Sciatic nerve (tissue), 2 donors: ENCODE results near the gene RABEP1. TPM values are rescaled to one million over a fixed set of nuclear protein-coding genes. Genes with fewer than 3 reads are reported as not detected.
"Not testable (repeated sequence)": the region's sequence is repeated elsewhere in the genome, so short reads cannot be mapped to it uniquely, and the experiment has no call there.

Source experiments
- ATAC-seq: fragments of 200-7000 bp; cut with Tn5 transposase; one replicate; pipeline ENCODE4 v1.9.1; 2020; ENCODE audit warnings: mild to moderate bottlenecking, moderate library complexity
- DNase-seq: peaks from one replicate; pipeline ENCODE4 v3.0.0-alpha.2; 2020; ENCODE audit warnings: low spot score
- intact Hi-C: fragments of 100-400 bp; cut with DNase I; formaldehyde crosslinking; loops from one replicate; pipeline ENCODE4 v1.14.2; 2022
- total RNA-seq: library from RNA; stranded (reverse); fragmentation: NEBNext Ultra II Directional; extraction: Animal tissue kit (Norgen Biotek cat#: 25700); gene quantifications from one replicate; pipeline ENCODE4 v1.2.1, GENCODE V29; 2021
- donor health status: DM: no; HTN: no; CAD: no.
- donor health status: DM: no; HTN: no; CAD: no.

Gene RABEP1
- total RNA-seq, 1 donor from 2014 or later: 49.1 TPM

GRCh38 chr17:5408186-5408585, 126.1 kb downstream of the RABEP1 start:
- intact Hi-C loops: no loop called here
- DNase-seq: no peak
- no peak for ATAC-seq

- no peak for DNase-seq
- ATAC-seq: no peak
- intact Hi-C loops: loop anchor here (5.0 kb wide), 1 partner anchor 912 kb away; no protein-coding TSS in a partner anchor
Observed at GRCh38 chr17:5410594-5411272, 128.6 kb downstream of the RABEP1 start.

GRCh38 chr17:5413682-5414081, 131.6 kb downstream of the RABEP1 start:
- DNase-seq (no peak), ATAC-seq (no peak)
- intact Hi-C loops: loop anchor here (5.0 kb wide), 1 partner anchor 909 kb away; no protein-coding TSS in a partner anchor

GRCh38 chr17:5416901-5417300, 134.8 kb downstream of the RABEP1 start:
- DNase-seq (no peak), ATAC-seq (no peak)
- intact Hi-C loops: no loop called here

GRCh38 chr17:5418858-5419355, 136.8 kb downstream of the RABEP1 start:
- intact Hi-C loops: no loop called here
- ATAC-seq (no peak), DNase-seq (no peak)

GRCh38 chr17:5419356-5419958, 137.4 kb downstream of the RABEP1 start, which contains the start of gene NUP88:
Gene NUP88 (minus strand): TSS chr17:5419662. CDS start chr17:5419650, 12 bp downstream.
- ATAC-seq: peak; percentile 100
- peak; percentile 97 for DNase-seq
- intact Hi-C loops: no loop called here

GRCh38 chr17:5419959-5420653, 138.0 kb downstream of the RABEP1 start, which contains the start of gene RPAIN:
Gene RPAIN (plus strand): TSS chr17:5420182. CDS start chr17:5420211, 29 bp downstream.
- intact Hi-C loops: no loop called here
- DNase-seq (peak; percentile 91), ATAC-seq (peak; percentile 92)

- intact Hi-C loops: no loop called here
- ATAC-seq: no peak
- DNase-seq: no peak
Observed at GRCh38 chr17:5422505-5422904, 140.4 kb downstream of the RABEP1 start.

GRCh38 chr17:5424909-5425308, 142.8 kb downstream of the RABEP1 start:
- no peak for DNase-seq
- no peak for ATAC-seq
- intact Hi-C loops: no loop called here

- intact Hi-C loops: no loop called here
- ATAC-seq: no peak
- DNase-seq: no peak
Observed at GRCh38 chr17:5425826-5426225, 143.7 kb downstream of the RABEP1 start.

GRCh38 chr17:5429191-5429887, 147.3 kb downstream of the RABEP1 start:
- DNase-seq: no peak
- ATAC-seq: no peak
- intact Hi-C loops: no loop called here

- DNase-seq (no peak), ATAC-seq (no peak)
- intact Hi-C loops: no loop called here
Observed at GRCh38 chr17:5430413-5430999, 148.4 kb downstream of the RABEP1 start.

GRCh38 chr17:5431234-5431633, 149.2 kb downstream of the RABEP1 start:
- intact Hi-C loops, DNase-seq, ATAC-seq: not testable (repeated sequence)

- DNase-seq: no peak
- ATAC-seq: no peak
- intact Hi-C loops: no loop called here
Observed at GRCh38 chr17:5431949-5432556, 150.0 kb downstream of the RABEP1 start.

- intact Hi-C loops: no loop called here
- DNase-seq (no peak), ATAC-seq (no peak)
Observed at GRCh38 chr17:5434984-5435383, 152.9 kb downstream of the RABEP1 start.
